GM19099 (cell line): ENCODE measurements around the gene NOX3.

ENCODE experiments used
- POLR2A ChIP-seq: IDR thresholded peaks from 3 replicates; pipeline ENCODE4 v1.6.1; 2011; ENCODE audit warnings: low read depth; ENCODE audit not compliant: insufficient read length; ENCODE audit errors: extremely low read depth

The NOX3 gene

DNA sequence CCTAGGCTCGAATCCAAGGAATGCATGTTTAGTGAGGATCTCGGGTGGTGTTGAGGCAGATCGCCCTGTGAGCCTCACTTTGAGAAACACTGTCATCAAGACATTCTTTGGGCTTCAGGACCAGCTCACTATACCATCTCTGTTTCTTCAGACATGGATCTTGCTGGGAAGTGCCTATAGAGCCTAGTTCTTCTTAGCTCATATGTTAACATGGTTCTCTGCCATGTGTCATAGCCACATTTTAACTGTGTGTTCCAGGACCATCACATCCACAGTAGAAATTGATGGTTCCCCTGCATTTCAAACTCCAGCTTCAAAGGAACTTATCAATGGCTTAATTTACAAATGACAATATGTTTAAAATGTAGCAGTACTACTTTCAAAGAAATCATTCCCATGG is 57.4 kb downstream of the NOX3 start:
- TF ChIP-seq POLR2A = no peak

DNA sequence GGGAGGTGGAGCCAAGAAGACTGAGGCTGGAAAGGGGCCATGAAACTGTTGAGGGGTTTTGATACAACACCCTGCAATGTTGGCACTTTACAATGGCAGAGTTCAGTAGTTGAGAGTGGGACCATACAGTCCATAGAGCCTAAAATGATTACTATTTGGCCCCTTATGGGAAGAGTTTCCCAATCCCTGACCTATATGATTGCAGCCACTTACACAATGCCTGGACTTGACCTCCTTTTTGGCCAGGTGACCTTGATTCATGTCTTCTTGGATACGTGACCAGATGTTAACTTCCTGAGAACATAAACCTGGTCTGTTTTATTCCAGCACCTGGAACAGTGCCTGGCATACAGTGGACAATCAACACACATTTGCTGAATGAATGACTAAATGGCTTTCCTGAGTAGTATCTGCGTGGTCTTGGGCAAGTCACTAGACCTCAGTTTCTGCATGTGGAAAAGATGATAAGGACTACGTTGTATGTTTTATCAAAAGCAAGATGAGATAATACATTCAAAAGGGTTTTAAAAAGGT is 58.4 kb downstream of the NOX3 start:
- TF ChIP-seq POLR2A = no peak

DNA sequence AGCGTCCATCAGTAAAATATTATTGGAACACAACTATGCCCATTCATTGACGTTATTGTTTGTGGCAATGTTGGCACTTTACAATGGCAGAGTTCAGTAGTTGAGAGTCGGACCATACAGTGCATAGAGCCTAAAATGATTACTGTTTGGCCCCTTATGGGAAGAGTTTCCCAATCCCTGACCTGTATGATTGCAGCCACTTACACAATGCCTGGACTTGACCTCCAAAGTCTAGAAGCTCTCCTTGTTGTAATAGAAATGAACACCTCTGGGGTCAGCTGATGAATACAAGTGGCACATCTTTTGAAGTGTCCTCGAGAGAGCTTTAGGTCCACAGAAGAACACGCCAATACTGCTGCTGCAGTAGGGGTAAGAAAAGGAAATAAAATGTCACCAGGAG is 59.0 kb downstream of the NOX3 start:
- no peak for TF ChIP-seq POLR2A

DNA sequence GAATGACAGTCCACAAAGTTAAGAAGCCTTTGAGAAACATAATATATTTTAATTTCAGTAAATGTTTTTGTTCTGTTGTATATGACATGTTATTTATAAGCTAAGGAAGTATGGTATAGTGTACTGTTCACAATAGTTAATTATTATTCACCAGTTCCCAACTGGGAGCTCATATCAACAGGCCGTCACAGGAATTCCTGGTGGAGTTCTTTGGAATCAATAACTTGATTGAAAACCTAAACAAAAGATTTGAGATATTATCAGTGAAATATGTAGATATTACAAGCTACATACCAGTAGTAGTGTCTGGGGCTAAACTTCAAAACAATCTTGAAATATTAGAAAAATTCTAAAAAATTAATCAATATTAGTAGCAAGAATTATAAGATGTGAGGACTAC is 60.3 kb downstream of the NOX3 start:
- no peak for TF ChIP-seq POLR2A

DNA sequence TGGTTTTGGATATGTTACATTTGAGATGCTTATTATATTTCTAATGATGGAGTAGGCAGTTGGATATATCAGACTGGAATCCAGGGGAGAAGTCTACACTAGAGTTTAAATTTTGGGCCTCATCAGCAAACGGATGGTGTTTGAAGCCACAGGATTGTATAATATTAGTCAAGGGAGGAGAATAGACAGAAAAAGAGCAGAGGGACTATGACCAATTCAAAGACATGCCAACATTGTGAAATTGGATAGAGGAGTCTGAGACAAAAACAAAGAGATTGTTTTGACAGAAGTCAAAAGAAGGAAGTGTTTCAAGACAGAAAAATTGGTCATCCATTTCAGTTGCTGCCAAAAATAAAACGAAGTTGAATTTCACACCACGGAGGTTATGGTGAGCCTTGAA is 66.5 kb downstream of the NOX3 start:
- no peak for TF ChIP-seq POLR2A

DNA sequence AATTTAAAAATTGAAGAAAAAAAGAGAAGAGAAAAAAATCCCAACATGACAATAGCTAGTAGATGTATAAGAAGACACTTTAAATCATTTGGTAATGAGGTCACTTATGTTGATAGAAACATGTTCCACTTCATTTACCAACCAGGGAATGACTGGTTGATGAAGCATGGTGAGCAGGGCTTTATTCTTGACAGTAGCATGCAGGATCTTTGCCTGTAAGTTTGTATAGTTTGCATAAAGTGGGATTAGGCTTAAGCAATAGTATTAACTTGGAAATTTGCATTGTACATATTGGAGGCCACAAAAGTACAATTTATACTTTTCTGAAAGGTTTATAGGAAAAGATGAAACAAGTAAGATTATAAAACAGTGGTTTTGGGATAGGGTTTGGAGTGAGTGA is 67.0 kb downstream of the NOX3 start:
- TF ChIP-seq POLR2A = no peak

DNA sequence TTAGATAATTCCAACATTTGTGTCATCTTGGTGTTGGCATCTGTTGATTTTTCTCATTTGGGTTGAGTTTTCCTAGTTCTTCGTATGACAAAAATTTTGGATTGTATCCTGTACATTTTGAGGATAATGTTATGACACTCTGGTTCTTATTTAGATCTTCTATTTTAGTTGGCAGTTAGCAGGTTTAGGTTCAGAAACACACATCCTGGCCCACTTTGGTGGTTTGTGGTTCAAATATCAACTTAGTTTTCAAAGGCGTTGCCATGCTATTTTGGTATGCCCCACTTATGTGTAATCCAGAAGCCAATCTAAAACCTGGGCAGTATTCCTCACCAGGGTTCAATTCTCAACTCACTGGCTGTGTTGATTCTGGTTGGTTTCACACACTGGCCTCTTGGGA is 68.2 kb downstream of the NOX3 start:
- no peak for TF ChIP-seq POLR2A

DNA sequence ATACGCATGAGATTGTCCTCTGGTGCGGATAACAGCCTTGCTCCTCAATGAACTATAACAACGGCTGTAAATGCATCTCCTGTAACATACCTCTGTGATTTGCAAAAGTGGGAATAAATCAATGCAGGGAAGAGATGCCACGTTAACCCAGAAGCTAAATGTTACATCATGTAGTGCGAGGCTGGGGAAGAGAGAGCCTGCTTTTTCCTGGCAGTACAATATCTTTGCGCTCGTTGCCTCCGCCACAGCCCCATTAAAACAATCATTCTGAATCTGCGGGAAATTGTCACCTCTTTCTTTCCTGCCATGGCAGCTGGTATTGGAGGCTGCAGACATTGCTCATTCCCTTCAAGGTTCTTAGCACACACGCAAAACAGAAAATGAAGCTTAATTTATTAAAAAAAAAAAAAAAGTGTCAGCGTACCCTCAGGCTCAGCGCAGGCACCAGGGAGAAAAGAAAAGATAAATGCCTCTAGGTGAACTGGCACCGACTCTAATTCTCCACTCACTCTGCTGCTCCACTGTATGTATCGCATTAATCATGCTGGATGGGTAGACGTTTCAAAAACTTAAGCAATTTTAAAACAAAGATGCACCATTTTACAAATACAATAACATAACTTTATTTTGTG is 71.2 kb downstream of the NOX3 start:
- TF ChIP-seq POLR2A = no peak

DNA sequence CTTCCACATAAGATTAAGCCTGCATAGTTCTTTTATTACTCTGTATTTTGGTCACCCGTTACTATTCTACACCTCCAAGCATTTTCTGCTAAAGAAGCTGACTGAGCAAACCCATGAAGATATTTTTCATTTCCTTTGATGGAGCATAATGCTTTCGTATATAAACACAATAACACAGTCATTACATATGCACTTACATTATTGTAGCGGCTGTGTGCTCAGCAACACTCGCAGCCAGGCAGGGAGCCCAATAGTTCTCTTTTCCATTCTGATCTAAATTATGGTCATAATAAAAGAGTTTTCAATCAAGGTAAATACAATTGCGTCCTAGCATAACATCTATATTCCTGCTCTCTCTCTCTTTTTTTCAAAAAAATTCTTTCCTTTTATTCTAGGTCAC is 71.7 kb downstream of the NOX3 start:
- no peak for TF ChIP-seq POLR2A

DNA sequence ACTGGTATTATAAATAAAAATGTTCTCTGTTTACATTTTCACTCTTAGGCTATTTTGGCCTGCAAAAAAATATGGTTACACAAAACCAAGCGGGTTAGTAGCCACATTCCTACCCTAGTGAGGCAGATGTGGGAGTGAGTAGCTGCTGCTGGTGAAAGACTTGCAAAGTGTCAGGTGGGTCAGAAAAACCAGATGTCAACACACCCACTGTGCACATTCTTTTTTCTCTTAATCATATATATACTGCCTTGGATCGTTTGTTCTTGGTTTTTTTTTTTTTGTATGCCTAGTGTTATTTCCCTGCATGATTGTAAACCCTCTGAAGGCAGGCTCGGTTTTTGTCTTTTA is 73.3 kb downstream of the NOX3 start:
- TF ChIP-seq POLR2A = no peak

DNA sequence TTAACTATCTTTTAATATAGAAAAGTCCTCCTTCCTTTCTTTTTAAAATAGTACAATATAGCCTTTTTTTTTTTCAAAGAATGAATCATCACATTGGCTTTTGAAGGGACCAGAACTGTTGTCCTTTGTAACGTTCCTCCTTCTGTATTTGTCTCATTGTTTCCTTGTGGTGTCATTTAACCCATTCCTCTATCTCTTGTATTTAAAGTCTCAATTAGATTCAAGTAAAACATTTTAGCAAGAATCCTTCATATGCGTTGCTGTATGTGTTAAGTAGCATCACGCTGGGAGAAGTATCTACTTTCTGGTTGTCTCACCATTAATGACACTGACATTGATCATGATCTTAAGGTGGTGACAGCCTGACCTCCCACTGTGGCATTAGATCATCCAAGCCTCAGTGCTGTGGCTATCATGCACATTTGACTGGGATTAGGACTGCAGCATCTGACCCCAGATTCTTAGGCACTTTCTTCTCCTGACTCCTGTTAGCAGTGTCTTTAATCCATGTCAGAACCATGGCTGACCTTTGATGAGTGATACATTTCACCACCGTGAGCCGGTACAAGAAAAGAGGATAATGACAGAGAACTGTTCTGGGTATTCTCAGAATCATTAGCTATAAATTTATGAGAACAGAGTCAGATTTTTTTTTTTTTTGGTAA is 73.8 kb downstream of the NOX3 start:
- TF ChIP-seq POLR2A = no peak

DNA sequence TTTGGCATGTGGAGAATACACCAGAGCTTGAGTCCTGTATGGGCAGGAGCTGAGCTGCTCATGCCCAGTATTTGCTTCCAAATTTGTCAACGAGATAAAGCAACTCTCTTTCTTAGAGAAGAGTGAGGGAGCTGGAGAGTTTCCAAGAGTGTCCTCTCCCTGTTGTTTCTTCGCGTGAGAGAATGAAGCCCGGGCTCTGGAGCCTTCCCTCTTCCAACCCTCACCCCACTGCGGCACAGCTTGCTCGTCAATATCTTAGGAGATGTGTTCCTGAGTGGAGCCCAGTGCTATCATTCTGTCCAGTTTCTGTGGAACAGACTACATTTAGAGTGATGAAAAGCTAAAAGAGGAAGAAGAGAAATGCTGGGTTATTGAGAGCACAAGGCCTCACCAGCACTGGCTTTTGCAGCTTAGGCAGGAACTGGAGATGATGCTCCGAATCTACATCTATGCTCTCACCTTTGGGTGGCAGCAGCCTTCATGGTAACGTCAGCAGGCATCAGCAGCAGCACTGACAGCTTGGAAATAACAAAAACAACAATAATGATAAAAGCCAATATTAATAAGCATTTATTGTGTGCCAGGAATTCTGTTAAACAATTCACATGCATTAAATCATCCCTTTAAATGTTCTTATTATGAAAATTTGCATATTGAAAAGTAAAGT is 74.8 kb downstream of the NOX3 start:
- TF ChIP-seq POLR2A = no peak

DNA sequence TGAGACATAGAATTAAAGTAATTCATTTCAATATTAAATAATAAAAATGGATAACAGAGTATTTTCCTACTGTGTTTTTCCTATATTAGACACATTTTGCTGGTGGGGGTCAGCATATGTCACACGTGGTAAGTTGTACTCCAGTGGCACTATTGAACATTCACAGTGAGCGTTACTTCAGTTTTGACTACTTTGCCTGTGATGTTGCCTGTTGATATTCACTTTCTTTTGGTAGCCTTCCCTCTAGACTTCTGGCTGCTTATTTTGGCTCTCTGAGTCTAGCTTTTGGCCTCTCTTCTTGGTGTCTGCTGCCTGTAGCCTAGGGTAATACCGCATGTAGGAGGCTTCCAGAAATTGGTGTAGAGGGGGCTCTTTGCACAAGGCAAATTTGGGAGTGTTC is 76.9 kb downstream of the NOX3 start:
- no peak for TF ChIP-seq POLR2A

DNA sequence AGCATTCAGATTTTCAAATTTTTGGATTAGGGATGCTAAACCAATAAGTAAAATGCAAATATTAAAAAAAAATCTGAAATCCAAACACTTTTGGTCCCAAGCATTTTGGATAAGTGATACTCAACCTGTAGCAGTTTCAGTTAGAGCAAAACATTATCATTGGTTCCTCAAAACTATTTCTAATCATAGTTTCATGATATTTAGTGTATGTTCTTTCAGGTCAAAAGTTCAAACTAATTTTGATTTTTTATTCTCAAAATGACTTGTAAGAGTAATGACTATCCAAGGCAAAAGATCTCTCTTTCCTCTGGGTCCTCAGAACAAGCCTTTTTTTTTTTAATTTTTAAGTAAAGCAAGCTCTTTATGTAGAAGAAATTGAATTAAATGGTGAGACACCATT is 77.4 kb downstream of the NOX3 start:
- TF ChIP-seq POLR2A = no peak

DNA sequence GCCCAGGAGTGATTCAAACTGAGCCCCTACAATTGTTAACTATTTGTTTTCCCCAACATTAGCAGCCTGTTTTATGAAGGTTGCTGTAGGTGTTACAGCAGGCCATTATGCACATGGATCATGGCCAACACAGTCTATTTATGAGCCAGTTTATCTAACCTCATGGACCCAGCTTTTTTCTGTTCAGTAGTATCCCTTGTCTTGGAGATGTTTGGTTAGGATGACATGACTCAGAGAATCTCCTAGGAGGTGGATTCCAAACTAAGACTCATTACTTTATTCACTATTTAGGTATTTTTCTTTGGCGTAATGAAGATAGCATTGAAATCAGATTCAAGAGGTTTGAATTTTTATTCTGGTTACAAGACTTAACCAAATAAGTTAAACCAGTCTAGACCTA is 78.6 kb downstream of the NOX3 start:
- no peak for TF ChIP-seq POLR2A

DNA sequence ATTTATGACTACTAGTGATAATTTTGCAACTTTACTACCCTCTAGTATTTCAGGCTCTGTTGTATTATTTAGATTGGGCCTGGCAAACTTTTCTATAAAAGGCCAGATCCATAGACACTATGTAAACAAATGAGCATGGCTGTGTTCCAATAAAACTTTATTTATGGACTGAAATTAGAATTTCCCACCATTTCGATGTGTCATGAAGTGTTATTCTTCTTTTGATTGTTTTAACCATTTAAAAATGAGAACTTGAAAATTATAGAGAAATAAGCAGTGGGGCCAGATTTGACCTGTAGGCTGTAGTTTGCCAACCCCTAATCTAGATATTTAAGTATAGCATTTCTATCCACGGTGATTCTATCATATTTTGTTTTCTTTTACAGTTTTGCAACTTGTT is 79.8 kb downstream of the NOX3 start:
- no peak for TF ChIP-seq POLR2A

DNA sequence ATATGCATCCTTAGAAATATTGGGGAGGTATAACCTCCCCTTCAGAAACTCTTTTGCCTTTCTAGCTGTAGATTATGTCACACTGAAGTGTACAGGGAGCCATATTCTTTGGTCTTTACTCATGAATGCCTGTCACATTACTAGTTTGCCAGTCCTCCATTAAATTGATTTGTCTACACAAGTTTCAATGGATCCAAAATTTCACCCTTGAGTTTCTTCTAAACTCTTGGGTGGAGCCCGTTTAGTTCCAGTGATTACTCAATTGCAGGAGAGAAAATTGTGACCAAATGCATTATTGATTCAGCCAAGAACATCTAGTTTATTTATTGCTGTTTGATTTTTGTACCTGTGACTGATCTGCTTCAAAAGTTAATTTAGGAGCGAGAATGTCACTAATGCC is 81.0 kb downstream of the NOX3 start:
- TF ChIP-seq POLR2A = no peak

DNA sequence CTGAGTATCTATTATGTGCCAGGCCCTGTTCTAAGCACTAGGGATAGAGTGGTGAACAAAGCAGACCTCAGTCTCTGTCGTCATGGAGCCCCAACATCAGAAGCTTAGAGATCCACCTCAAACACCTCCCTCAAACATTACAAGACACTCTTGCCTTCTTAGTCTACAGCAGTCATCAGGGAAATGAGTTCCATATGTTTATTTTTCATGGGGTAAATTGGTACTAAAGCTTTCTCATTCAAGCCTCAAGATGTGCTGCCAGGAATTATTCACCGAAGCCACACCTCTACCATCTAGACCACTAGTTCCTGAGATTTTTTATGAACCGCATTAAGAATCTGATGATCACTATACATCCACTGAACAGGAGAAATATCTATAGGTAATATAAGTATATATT is 82.4 kb downstream of the NOX3 start:
- no peak for TF ChIP-seq POLR2A
